Large intestine (tissue), 3 donors: ENCODE results near the gene NLRC5. TPM values are rescaled to one million over a fixed set of nuclear protein-coding genes. Genes with fewer than 3 reads are reported as not detected.

Experiments used
- DNase-seq, 2 donors: peaks; one replicate each; pipeline versions ENCODE4 v3.0.0 to v3.0.0-alpha.2; 2013
- H3K27ac ChIP-seq: one replicate; pipeline ENCODE4 v1.5.1; 2013; ENCODE audit warnings: low read length
- H3K27me3 ChIP-seq: 2 replicates; pipeline ENCODE4 v1.6.1; 2013; ENCODE audit warnings: low read length; ENCODE audit not compliant: control insufficient read depth, insufficient read depth
- H3K36me3 ChIP-seq: 2 replicates; pipeline ENCODE4 v1.6.1; 2013; ENCODE audit warnings: low read length; ENCODE audit not compliant: control insufficient read depth, insufficient read depth
- H3K4me1 ChIP-seq: one replicate; pipeline ENCODE4 v1.6.1; 2013; ENCODE audit warnings: low read length; ENCODE audit not compliant: control insufficient read depth, insufficient read depth
- H3K4me3 ChIP-seq: one replicate; pipeline ENCODE4 v1.5.1; 2013; ENCODE audit warnings: low read length
- H3K9me3 ChIP-seq: one replicate; pipeline ENCODE4 v1.6.1; 2013; ENCODE audit warnings: mild to moderate bottlenecking, low read depth, low read length, moderate library complexity; ENCODE audit not compliant: control insufficient read depth
- WGBS: methylation state at CpG from one replicate; pipeline ENCODE4 v1.1.5; 2013; ENCODE audit warnings: low lambda C conversion rate; ENCODE audit not compliant: insufficient coverage; 5-methylcytosine and 5-hydroxymethylcytosine counted together
- polyA plus RNA-seq: library from polyadenylated mRNA; unstranded; fragments of 120-200 nt; gene quantifications from one replicate; pipeline ENCODE4 v1.2.1, GENCODE V29; 2013

NLRC5 gene
- polyA plus RNA-seq, 1 donor, result 11.1 TPM

- no peak for DNase-seq
- 100% methylated on average over 1 of the region's 10 CpGs for WGBS
- Histone ChIP-seq H3K4me3 (no peak overlapping the region), H3K36me3 (peaks cover 36% of the 10 kb centered on the region), H3K4me1 (no peaks in the 10 kb centered on the region), H3K27ac (no peak overlapping the region), H3K9me3 (no peaks in the 10 kb centered on the region), H3K27me3 (no peaks in the 10 kb centered on the region)
Measured at GRCh38 chr16:56946767-56947603, 42.4 kb upstream of the NLRC5 start.

GRCh38 chr16:56947604-56947995, 41.8 kb upstream of the NLRC5 start:
- no peaks in the 10 kb centered on the region for H3K9me3 ChIP-seq
- no peak overlapping the region for H3K4me3 ChIP-seq
- no peak for DNase-seq
- no CpG with 5 or more reads among the region's 2 CpGs for WGBS
- H3K36me3 ChIP-seq, result peaks cover 30% of the 10 kb centered on the region
- H3K4me1 ChIP-seq, result no peaks in the 10 kb centered on the region
- H3K27ac ChIP-seq, result no peak overlapping the region
- no peaks in the 10 kb centered on the region for H3K27me3 ChIP-seq

GRCh38 chr16:56948234-56948633, 41.1 kb upstream of the NLRC5 start:
- no peak overlapping the region for H3K27ac ChIP-seq
- peaks cover 24% of the 10 kb centered on the region for H3K36me3 ChIP-seq
- no peaks in the 10 kb centered on the region for H3K4me1 ChIP-seq
- H3K27me3 ChIP-seq, result no peaks in the 10 kb centered on the region
- H3K4me3 ChIP-seq, result no peak overlapping the region
- WGBS, result 60% methylated on average over 1 of the region's 6 CpGs
- DNase-seq, result no peak
- no peaks in the 10 kb centered on the region for H3K9me3 ChIP-seq

GRCh38 chr16:56950051-56950450, 39.3 kb upstream of the NLRC5 start:
- no CpG with 5 or more reads among the region's 4 CpGs for WGBS
- Histone ChIP-seq H3K9me3 (no peaks in the 10 kb centered on the region), H3K4me1 (no peaks in the 10 kb centered on the region), H3K27ac (no peak overlapping the region), H3K4me3 (no peak overlapping the region), H3K27me3 (no peaks in the 10 kb centered on the region), H3K36me3 (peaks cover 7% of the 10 kb centered on the region)
- DNase-seq, result no peak

GRCh38 chr16:56950455-56950854, 38.9 kb upstream of the NLRC5 start:
- 79% methylated on average over 2 of the region's 7 CpGs for WGBS
- DNase-seq, result no peak
- Histone ChIP-seq H3K4me1 (no peaks in the 10 kb centered on the region), H3K9me3 (no peaks in the 10 kb centered on the region), H3K36me3 (peaks cover 3% of the 10 kb centered on the region), H3K27me3 (no peaks in the 10 kb centered on the region), H3K27ac (no peak overlapping the region), H3K4me3 (no peak overlapping the region)

GRCh38 chr16:56950881-56951771, 38.2 kb upstream of the NLRC5 start:
- Histone ChIP-seq H3K36me3 (peaks cover 2% of the 10 kb centered on the region), H3K27ac (no peak overlapping the region), H3K4me3 (no peak overlapping the region), H3K4me1 (no peaks in the 10 kb centered on the region), H3K9me3 (no peaks in the 10 kb centered on the region), H3K27me3 (no peaks in the 10 kb centered on the region)
- WGBS, result no CpG with 5 or more reads among the region's 15 CpGs
- peak in 1 of 2 donors; percentile 22 for DNase-seq

GRCh38 chr16:56953006-56953405, 36.4 kb upstream of the NLRC5 start:
- Histone ChIP-seq H3K4me1 (no peaks in the 10 kb centered on the region), H3K4me3 (no peak overlapping the region), H3K27ac (no peak overlapping the region), H3K27me3 (no peaks in the 10 kb centered on the region), H3K9me3 (no peaks in the 10 kb centered on the region), H3K36me3 (no peaks in the 10 kb centered on the region)
- no CpG with 5 or more reads among the region's 6 CpGs for WGBS
- DNase-seq, result no peak

- H3K36me3 ChIP-seq, result no peaks in the 10 kb centered on the region
- H3K4me3 ChIP-seq, result no peak overlapping the region
- no peak overlapping the region for H3K27ac ChIP-seq
- H3K27me3 ChIP-seq, result no peaks in the 10 kb centered on the region
- no peak for DNase-seq
- H3K9me3 ChIP-seq, result no peaks in the 10 kb centered on the region
- 100% methylated on average over 1 of the region's 4 CpGs for WGBS
- H3K4me1 ChIP-seq, result no peaks in the 10 kb centered on the region
Measured at GRCh38 chr16:56956076-56956475, 33.3 kb upstream of the NLRC5 start.

GRCh38 chr16:56956756-56957155, 32.6 kb upstream of the NLRC5 start:
- Histone ChIP-seq H3K27ac (no peak overlapping the region), H3K9me3 (no peaks in the 10 kb centered on the region), H3K4me3 (no peak overlapping the region), H3K36me3 (no peaks in the 10 kb centered on the region), H3K4me1 (no peaks in the 10 kb centered on the region), H3K27me3 (no peaks in the 10 kb centered on the region)
- no peak for DNase-seq
- WGBS, result no CpG with 5 or more reads among the region's 4 CpGs

- Histone ChIP-seq H3K4me3 (no peak overlapping the region), H3K9me3 (no peaks in the 10 kb centered on the region), H3K27ac (no peak overlapping the region), H3K27me3 (no peaks in the 10 kb centered on the region), H3K4me1 (no peaks in the 10 kb centered on the region), H3K36me3 (no peaks in the 10 kb centered on the region)
- WGBS, result no CpG with 5 or more reads among the region's 13 CpGs
- no peak for DNase-seq
Measured at GRCh38 chr16:56960681-56961281, 28.6 kb upstream of the NLRC5 start.
